DMS 273 (cell line): ENCODE data around the gene PANX1.
"Not testable (repeated sequence)": the region's sequence is repeated elsewhere in the genome, so short reads cannot be mapped to it uniquely, and the experiment has no call there.

ENCODE experiments used
- DNase-seq: peaks from one replicate; lab custom pipeline; 2025; ENCODE audit not compliant: unreplicated experiment; lab: John Stamatoyannopoulos, UW

Gene PANX1

DNA sequence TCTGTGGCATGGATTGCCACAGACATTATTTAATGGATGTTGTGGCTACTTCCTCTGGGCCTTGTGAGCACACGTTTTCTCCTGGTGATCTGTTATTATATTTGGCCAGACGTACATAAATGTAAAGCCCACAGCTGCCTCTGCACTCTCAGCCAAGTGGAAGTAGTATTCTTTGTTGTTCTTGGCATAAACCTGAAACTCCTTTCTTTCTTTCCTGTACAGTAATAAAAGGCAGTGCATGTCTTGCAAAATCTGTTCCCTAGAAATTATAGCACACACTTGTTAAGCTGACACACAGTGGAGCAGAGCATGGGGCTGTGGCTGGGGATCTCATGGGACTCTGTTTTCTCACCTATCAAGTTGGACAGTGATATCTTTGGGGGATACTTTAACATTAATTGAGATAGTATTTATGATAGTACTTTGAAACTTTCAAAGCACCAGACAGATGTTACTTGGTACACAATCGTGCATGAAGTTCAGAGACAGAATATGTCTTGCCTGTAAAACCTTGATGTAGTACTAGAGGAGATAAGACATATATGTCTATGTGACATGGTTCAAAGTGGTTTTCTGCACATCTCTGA lies 20.9 kb downstream of the PANX1 start:
- no peak for DNase-seq

DNA sequence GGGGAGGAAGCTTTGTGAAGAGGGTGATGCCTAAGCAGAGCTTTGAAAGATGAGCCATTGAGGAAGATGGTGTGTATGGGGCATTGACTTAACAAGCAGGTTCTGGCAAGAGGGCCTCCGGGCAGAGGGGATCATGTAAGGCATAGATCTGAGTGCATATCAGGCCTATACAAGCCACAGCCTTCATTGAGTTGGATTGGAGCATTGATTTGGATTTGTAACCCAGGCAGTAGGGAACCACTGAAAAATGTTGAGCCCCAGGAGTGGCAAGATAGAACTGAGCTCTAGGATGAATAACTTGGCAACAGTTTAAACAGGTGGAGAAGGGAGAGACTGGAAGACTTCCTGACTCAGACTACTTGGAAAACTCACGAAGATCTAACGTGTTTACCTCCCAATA lies 21.4 kb downstream of the PANX1 start:
- no peak for DNase-seq

DNA sequence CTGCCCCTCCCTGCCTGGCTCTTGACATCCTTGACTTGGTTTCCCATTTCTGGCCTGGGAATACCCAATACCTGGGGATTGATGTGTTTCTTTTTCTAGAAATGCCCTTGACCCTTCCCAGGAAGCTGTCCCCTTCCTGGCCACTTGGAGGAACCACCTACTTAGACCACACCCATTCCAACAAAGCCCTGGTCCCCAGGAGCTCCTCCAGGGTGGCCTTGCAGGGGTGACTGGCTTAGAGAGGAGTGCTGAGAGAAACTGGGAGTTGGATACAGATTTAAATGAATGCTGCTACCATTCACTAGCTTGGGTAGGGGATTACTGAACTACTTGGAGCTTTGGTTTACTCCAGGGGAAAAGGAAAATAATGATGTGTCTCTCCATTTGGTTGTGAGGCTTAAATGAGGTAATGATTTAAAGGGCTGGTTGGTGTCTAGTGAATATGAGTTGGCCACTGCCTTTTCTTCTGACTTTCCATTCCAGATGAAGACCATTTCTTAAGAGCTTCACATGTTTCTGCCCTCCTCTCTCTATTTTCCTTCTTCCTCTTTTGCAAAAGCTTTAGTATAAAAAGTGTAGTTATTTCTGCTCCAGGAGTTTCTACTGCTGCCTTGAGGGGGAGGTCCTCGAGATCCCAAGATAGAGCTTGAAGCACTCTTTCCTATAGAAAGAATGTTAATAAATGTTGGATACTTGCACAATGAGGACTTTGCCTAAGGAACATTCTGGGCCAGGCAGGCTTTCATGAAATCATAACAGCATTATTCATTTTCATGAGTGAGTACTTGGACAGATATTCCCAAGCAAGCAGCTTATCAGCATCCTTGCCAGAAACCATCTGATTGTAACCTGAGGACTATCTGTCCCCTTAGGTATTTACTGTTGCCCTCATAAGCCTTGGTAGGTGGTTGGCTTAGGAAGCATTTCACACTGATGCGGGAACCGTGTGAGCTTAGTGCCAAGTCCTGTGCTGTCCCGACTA lies 22.4 kb downstream of the PANX1 start:
- no peak for DNase-seq

DNA sequence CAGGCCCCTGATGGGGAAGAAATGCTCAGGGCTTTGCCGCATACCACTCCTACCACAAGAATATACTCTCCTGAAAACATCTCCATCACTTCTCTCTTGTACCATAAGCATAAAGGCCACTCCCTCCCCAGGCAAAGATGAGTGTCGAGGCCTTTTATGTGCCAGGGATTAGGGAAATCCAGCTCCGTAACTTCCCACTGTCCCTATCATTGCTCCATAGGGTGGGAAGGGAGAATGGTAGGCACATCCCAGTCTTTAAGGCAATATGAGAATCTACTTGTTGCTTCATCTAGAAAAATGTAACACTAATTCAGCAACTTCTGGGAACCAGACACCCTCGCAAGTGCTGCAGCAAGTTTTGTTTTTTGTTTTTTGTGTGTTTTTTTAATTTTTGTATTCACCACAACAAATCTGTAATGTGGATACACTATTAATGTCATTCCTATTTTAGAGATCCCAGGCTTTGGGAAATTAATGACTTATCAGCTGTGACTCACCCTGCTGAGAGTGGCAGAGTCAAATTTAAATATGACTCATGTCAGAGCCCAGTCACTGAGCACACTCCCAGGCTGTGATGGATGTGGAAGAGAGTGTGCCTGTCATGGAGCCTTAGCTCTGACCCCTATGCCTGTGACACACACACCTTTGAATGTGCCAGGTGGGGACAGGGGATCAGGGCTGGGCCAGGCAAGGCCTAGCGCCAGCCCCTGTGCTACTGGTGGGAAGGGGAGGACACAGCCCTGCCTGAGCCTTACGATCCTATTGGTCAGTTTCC lies 23.4 kb downstream of the PANX1 start:
- peak; percentile 22 for DNase-seq

DNA sequence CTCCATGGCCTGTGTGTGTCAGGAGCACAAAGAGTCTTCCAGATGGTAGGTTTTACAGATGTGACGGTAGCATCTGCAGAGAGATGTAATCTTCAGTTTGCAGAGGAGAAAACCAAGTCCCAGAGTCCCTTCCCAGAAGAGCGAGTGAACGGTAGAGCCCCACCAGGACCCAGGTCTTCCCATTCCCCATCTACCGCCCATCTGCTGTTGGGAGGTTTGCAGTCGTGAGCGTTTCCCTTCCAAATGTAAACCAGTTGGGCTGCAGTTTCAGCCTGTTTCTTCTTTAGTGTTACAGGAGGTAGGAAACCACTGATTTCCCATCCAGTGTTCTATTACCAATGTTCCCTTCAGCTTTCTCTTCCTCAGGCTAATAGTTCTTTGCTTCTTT lies 24.0 kb downstream of the PANX1 start:
- no peak for DNase-seq

DNA sequence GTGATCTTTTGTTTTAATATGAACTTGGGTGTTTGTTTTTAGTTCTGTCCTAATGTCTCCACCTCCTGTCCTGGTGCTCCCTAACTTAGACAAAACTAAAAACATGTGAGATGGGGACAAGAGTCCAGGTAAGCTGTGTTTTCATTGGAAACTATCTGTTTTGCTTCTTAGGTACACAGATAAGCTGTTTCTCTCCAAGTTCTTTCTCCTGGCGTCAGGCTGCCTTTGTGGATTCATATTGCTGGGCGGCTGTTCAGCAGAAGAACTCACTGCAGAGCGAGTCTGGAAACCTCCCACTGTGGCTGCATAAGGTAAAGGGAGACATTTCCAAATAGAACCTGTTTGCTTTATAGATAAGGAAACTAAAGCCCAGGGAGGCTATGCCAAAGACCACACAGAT lies 24.7 kb downstream of the PANX1 start:
- no peak for DNase-seq

DNA sequence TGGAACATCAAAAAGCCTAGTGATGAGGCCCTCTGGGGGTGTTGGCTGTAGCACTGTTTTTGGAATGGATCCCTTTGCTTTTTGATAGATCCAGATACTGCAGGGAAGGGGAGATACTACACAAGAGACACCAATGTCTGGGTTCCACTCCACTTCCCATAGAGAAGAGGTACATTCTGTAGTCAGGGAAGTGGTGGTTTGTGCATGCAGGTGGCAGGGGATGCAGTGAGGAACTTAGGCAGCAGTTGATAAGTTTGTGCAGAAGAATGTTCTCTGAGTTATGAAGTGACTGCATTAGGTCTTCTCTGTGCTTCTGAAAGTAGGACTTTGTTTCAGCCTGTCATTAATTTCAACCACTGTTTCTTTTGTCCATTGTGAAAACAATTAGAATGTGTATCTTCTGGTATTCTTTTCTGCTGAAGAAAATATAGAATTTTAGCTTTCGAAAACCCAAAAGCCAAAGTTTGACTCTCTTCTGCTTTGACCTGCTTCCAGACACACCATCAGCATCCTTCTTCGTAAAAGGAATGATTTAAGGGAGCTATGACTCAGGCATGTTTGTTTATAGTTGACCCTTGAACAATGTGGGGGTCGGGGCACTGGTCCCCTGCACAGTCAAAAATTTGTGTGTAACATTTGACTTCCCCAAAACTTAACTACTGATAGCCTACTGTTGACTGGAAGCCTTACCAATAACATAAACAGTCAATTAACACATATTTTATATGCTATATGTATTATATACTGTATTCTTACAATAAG lies 25.6 kb downstream of the PANX1 start:
- DNase-seq, result no peak

DNA sequence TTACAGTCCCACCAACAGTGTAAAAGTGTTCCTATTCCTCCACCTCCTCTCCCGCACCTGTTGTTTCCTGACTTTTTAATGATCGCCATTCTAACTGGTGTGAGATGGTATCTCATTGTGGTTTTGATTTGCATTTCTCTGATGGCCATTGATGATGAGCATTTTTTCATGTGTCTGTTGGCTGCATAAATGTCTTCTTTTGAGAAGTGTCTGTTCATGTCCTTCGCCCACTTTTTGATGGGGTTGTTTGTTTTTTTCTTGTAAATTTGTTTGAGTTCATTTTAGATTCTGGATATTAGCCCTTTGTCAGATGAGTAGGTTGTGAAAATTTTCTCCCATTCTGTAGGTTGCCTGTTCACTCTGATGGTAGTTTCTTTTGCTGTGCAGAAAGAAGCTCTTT lies 28.7 kb downstream of the PANX1 start:
- DNase-seq, result not testable (repeated sequence)

DNA sequence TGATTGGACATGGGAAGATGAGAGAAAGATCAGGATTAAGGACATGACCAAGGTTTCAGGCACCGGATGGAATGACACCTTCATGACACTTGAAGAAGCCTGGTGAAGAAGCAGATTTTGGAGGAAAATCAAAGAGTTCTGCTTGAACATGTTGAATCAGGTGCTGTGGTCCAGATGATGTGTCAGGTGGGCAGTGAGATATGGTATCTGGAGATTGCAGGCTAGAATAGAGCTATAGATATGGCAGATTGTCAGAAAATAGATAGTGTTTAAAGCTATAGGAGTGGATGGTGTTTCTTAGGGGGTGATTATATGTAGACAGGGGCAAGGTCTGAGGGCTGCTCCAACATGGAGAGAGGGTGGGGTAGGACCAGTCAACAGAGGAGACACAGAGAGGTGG lies 40.2 kb downstream of the PANX1 start:
- DNase-seq, result no peak

DNA sequence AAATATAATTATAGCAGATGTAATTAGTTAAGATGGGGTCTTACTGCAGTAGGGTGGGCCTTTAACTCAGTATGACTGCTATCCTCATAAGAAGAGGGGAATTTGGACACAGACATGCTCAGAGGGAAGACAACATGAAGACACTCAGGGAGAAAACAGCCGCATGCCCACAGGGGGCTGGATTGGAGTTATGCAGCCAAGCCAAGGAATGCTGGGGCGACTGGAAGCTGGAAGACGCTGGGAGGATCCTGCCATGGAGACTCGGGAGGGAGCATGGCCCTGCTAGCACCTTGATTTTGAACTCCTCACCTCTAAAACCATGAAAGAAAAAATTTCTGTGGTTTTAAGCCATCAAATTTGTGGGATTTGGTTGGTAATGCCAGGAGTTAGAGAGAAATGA lies 40.9 kb downstream of the PANX1 start:
- DNase-seq, result no peak

DNA sequence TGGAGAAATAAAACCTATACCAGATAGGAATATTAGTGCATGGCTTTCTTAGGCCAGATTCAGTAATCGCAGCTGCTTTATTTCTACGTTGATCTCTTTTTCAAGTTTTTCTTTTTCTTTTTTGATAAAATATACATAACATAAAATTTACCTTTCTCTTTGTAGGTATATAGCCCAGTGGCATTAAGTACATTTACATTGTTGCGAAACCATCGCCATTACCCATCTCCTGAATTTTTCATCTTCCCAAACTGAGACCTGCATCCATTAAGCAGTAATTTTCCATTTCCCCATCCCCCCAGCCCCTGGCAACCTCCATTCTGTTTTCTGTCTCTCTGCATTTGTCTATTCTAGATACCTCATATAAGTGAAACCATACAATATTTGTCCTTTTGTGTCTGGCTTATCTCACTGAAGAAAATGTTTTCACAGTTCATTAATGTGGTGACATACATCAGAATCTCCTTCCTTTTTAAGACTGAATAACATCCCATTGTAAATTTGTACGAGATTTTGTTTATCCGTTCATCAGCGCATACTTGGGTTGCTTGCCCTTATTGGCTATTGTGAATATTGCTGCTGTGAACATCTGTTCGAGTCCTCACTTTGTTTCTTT lies 41.4 kb downstream of the PANX1 start:
- no peak for DNase-seq

DNA sequence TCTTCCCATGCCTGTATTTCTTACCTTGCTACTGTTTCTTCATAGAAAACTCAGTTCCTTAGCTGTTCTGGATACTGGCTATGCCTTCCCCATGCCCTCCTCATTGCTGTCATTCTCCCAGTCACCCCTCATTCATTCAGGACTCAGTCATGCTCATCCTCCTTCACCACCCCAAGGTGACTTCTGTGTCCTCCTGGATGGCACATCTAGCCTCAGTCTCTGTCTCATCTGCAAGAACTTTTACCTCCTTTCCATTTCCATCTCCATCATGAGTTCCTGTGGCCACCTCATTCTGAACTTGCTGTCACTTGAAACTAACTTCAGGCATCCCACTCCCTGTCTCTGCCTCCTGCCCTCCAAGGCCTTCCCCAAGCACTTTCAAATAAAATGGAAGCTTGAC lies 42.3 kb downstream of the PANX1 start:
- DNase-seq, result no peak

DNA sequence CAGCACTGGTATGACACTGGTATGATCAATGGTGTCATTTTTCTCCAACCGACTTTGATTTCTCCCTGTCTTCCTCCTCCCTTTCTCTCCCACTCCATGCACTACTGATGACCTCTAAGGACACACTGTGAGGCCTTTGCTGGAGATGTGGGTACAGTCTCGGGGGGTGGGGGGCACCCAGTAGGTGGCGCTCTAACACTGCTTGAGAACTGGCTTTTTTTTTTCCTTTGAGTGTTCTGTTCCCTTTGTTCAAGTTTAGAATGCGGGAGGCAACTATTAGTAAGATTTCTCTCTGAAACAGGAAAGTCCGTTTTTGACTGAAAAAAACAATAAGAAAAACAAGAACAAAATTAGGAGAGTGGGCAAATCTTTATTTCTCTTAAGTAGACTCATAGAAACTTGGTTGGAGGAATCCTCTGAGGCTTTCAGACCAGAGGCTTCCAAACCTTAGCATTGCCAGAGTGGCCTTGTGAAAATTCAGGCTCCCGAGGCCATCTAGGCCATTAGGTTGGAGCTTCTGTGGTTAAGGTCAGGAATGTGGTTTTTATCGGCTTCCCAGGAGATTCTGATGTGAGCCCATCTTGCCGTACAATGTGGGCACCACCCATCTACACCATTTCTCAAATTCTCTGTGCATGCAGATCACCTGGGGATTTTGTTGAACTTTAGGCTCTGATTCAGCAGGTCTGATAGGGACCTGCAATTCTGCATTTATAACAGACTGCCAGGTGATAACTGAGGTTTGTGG lies 43.2 kb downstream of the PANX1 start:
- peak; percentile 56 for DNase-seq

DNA sequence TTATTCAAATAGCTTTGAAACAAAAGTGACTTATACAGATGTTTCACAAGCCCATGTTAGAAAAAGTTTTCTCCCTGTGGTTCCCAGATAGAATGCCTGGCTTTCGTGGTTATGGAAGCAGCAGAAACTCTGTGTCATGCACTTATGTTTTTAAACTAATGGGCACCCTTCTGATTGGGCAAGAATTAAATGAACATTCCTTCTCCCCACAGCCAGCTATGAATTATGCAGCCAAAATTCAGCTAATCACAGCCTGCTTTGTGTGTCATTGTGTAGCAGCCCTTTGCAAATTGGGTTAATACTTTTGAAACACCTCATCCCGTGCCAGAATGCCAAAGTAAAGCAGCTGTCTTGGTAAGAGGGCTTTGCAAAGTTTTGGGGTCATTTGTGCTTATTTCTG lies 46.9 kb downstream of the PANX1 start:
- DNase-seq, result no peak

DNA sequence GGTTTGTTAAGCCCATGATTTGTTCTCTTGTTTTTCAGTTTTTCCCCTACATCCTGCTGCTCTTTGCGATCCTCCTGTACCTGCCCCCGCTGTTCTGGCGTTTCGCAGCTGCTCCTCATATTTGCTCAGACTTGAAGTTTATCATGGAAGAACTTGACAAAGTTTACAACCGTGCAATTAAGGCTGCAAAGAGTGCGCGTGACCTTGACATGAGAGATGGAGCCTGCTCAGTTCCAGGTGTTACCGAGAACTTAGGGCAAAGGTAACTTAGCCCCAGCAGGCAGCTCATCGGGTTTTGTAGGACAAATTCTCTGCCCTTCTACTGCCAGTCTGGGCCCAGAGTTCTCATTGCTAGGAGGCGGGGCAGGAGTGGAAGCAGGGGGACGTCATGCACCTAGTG lies 49.7 kb downstream of the PANX1 start:
- no peak for DNase-seq

DNA sequence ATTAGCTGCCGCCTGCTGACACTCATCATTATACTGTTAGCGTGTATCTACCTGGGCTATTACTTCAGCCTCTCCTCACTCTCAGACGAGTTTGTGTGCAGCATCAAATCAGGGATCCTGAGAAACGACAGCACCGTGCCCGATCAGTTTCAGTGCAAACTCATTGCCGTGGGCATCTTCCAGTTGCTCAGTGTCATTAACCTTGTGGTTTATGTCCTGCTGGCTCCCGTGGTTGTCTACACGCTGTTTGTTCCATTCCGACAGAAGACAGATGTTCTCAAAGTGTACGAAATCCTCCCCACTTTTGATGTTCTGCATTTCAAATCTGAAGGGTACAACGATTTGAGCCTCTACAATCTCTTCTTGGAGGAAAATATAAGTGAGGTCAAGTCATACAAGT lies 51.1 kb downstream of the PANX1 start:
- no peak for DNase-seq

DNA sequence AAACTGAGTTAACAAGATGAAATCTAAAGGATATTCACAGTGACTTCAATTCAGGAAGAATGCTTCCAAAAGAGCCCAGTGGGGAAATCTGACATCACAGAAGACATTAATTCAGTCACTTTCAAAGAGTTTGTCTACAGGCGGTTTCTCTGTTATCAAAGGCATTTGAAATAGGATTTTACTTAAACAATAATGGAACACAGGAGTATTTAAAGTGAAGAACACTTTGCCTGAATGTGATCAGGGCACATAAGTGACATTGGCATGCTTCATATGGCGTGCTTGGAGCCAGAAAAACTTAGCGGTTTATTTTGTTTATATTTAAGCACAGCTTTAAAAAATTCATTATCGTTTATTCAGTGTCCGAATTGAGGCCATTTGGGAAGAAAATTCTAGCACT lies 52.9 kb downstream of the PANX1 start:
- DNase-seq, result no peak

DNA sequence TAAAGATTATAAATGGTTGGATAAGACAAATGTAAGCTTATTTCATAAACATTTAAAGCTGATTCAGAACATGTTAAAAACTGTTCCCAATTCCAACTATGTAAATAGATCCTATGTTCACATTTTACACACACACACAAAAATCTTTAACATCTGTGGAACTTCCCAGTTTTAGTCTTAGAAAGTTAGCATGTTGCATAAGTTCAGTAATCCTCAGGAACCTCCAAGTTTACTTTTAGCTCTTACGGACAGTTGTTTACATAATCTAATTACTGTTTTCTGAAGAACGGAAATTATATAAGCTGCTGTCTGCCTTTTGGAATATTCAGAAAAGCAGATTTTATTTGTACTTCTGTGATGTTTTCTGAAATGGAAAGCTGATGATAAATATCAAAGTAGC lies 53.3 kb downstream of the PANX1 start:
- DNase-seq, result no peak

DNA sequence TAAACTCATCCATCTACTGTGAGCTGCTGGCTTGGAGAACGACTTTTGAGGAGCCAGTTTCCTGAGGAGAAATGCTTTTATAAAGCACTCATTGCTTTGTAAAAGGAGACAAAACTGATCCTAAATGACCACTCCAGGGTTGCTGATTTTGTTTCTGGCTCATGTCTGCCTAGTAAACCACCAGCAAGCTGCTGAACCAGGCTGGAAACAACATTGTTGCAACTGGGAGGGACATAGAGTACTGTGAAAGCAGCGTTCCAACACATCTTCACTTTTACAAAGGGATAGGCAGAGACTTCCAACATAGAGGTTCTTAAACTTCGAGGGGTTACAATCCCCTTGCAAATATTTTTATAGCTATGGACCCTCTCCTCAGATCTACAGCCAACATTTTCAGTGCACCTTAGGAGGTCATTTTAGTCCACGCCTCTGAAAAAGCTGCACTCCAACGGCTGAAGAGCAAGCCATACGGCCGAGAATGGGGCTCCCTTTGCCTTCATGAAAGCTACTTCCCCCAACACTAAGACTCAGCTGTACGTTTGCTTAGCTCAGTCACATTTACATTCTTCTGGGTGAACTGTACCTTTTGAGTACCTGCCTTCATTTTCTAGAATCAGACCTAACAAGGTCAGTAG lies 54.7 kb downstream of the PANX1 start:
- no peak for DNase-seq

DNA sequence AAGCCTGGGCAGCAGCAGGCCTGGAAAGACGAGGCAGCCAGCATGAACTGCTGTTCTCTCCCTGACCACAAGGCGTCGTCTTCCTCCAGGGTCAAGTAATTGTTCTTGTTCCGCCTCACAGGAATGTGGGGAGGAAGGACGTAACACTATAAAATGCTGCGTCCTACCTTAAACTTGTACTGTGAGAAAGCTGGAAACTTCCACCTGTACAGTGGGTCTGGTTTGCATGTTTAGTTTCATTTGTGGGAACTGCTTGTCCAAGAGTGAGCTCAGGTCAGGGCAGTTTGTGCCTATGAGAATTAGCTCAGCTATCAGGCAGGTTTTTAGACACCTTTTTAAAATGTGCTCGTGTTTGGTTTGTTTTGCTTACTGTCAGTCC lies 55.2 kb downstream of the PANX1 start:
- peak; percentile 62 for DNase-seq
